HS-27A (cell line): ENCODE results near the gene KCNS3.
A peak's percentile ranks its signal among the peaks of the same experiment; 100 is the strongest.

Source experiments
- DNase-seq: peaks from one replicate; pipeline ENCODE4 v3.0.0-alpha.2; 2012; ENCODE audit warnings: low read depth, missing footprints

Gene KCNS3, protein sequence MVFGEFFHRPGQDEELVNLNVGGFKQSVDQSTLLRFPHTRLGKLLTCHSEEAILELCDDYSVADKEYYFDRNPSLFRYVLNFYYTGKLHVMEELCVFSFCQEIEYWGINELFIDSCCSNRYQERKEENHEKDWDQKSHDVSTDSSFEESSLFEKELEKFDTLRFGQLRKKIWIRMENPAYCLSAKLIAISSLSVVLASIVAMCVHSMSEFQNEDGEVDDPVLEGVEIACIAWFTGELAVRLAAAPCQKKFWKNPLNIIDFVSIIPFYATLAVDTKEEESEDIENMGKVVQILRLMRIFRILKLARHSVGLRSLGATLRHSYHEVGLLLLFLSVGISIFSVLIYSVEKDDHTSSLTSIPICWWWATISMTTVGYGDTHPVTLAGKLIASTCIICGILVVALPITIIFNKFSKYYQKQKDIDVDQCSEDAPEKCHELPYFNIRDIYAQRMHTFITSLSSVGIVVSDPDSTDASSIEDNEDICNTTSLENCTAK

DNA sequence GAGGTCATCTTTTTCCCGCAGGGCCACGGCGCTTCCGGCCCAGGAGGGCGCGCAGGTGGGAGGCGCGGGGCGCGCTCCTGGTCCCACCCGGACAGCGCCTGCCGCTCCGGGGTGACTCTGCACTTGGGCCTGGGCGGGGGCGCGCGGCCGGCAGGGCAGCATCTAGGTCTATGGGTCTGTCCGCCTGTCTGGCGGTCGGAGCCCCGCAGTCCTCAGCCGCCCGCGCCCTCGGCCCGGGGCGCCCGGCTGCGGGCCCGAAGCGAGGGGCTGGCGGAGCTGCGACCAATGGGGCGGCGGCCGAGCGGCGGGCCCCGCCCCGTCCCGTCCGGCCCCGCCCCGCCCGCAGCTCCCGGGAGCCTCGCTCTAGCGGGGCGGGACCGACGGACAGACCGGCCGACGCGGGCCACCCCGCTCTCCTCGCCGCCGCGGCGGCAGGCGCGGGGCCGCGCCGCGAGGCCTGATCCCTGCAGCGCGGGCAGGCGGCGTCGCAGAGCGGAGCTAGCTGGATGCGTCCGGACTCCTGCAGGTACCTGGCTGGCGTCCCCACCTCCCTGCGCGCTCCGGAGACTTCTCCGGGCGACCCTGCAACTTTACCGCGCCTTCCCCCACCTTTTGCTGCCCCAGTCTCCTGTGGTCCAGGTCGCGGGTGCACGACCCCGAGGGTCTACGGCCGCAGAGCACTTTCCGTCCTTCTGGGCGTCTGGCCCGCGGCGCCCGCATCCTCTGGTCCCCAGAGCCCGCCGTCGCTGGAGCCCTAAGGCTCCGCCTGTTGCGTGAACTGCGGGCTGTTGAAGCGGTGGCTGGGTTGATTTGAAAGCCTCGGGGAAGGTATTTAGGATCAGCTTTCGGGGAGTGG lies at the start of gene KCNS3:
Gene KCNS3 (plus strand): TSS at position 387 of the 856 bp plus-strand sequence. CDS start 52,342 bp downstream, outside the sequence.
- no peak for DNase-seq

DNA sequence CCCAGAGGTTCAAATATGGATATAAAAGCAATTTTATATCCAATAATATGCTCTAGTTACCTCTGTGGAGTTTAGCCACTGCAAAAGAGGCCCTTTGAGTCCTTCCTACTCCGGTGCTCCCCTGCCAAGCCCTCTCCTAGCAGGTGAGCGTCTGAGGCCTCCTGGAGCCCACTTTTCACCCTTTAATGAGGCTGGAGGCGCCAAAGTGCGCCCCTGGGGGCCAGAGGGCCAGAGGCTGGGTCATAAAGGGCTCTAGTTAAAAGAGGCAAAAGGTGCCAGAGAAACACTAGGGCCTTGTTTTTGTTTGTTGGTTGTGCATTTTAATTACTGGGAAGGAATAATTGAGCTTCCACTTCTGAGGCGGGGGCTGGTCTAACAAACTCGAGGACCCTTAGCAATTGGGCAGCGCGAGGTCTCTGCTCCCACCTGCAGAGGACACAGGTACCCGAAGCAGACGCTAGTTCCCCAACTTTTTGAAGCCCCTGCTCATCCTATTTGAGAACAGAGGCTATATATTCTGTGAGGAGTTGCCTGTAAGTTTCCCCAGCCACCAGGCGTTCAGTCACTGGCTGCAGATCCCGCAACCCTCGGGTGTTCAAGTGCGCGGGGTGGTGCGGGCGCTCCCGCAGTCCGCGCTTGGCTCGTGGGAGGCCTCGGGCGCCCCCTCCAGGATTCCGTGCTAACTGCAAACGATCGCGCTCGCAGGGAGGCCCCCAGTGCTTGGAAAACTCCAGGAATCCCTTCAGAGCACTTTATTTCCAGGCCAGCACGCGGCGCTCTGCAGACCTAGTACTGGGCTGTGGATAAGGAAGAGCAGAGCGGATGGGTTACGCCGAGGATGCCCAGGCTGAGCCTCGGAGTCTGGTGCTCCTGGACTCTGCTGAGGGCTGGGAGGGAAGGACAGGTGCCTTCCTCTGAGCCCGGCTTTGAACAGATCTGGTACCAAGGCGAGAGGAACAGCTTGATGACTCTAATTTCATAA lies 48.1 kb upstream of the KCNS3 start:
- DNase-seq: peak; percentile 53

GRCh38 chr2:17835516-17835915 lies 43.0 kb upstream of the KCNS3 start:
- no peak for DNase-seq

GRCh38 chr2:17839959-17840358 lies 38.5 kb upstream of the KCNS3 start:
- DNase-seq: no peak

GRCh38 chr2:17843457-17843856 lies 35.0 kb upstream of the KCNS3 start:
- DNase-seq: no peak

- DNase-seq: no peak
Measured at GRCh38 chr2:17845806-17846205, 32.7 kb upstream of the KCNS3 start.

GRCh38 chr2:17846676-17847075 lies 31.8 kb upstream of the KCNS3 start:
- DNase-seq: no peak

DNA sequence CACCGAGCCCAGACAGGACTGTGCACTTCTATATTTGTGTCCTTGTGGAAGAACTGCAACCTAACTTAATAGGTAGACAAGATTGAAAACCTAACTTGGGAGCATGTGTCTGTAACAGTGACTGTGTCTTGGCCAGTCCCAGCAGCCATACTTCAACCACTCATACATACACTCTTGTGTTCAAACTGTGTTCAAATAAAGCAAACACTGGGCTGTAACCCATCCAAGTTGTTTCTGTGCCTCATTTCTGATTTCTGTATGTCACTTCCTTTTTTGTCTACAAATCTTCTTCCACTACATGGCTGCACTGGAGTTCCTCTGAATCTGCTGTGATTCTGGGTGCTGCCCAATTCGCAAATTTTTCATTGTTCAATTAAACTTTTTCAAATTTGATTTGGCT lies 31.2 kb upstream of the KCNS3 start:
- no peak for DNase-seq

- no peak for DNase-seq
Measured at GRCh38 chr2:17849275-17849674, 29.2 kb upstream of the KCNS3 start.

GRCh38 chr2:17850151-17850550 lies 28.3 kb upstream of the KCNS3 start:
- DNase-seq: no peak

GRCh38 chr2:17851731-17852585 lies 26.5 kb upstream of the KCNS3 start:
- DNase-seq: peak; percentile 36

- DNase-seq: no peak
Measured at GRCh38 chr2:17853799-17854198, 24.7 kb upstream of the KCNS3 start.

GRCh38 chr2:17857021-17857420 lies 21.4 kb upstream of the KCNS3 start:
- no peak for DNase-seq

GRCh38 chr2:17858064-17858463 lies 20.4 kb upstream of the KCNS3 start:
- DNase-seq: no peak

DNA sequence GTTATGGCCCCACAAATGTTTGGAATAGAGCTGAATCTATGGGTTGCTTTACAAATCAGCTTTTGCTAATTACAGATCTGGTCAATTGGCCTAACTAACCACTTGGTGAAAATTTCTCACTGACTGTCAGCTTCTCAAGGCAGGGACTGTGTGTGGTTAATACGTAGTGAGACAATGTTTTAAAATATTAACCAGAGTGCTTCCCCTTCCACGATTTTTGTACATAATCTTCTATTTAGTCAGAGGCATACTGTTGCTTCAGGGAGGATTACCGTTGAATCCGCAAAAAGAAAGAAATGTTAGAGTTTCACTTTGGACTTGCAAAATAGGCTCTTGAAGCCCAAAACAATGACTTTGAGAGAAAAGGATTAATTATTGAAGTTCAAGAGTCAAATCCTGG lies 14.9 kb upstream of the KCNS3 start:
- no peak for DNase-seq

DNA sequence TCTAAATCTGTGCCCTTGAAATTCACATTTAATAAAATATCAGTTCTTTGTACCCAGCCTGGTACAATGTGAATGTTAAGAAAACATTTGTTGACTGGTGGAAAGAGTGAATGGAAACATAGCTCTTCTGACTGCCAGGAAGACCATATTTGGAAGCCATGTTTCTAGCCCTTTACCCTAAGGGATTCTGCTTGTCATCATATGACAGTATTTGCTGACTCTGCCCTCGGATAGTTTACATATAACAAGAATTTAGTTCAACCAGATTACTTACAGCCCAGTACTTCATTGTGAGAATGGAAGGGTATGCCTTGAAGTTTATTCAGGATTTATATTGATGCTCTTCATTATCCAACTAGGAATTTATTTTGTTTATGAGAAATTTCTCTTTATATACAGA lies 13.8 kb upstream of the KCNS3 start:
- DNase-seq: no peak

GRCh38 chr2:17867133-17867532 lies 11.3 kb upstream of the KCNS3 start:
- no peak for DNase-seq

DNA sequence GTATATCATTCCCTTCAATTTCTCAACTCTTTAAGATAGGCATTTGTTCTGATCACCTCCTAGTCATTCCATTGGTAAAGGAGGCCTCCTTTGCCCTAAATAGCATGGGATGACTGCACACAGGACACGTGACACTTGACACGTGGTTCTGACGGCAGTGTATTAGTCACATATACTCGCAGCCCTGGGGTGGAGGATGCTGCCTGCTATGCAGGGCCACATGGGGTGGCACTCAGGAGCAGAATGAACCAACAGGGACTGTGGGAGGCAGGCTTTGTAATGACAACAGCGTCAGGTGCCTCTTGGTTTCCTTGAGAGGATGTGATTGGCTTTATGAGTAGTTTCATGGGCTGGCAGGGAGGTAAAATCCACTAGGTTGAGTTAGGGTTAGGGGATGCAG lies 9.3 kb upstream of the KCNS3 start:
- DNase-seq: no peak

DNA sequence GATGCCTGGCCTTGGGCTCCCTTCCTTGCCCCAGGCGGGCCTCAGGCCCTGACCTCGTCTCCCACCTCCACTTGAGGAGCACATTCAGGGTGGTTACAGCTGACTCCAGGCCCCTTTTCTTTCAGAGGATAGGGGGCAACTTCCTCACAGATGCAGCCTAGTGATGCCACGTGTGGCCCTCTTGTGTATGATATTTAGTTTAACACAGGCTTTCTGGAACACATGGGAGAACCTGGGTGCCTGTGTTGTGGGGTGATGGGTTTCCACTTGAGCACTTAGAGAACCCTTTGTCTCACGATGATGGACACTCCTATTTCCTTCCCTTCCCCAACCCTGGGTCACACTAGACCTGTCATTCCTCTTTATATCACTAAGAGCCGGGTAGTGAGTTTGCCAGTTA lies 6.8 kb upstream of the KCNS3 start:
- no peak for DNase-seq

DNA sequence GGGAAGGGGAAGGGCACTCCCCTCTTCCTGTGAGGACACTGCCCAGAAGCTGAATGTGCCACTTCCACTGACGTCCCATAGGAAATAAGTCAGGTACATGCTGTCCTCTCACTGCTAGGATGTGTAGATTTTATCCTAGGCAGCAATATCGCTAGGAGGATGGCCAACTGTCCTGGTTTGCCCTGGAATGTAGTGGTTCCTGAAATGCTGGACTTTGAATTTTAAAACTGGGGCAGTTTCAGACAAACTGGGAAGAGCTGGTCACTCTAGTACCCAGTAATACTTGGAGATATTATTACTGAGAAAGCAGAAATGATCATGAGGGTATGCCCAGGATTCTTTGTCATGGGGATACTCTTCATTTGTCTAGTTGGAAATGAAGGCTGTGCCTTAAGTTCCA lies 5.4 kb upstream of the KCNS3 start:
- DNase-seq: no peak

GRCh38 chr2:17876590-17876989 lies 1.9 kb upstream of the KCNS3 start:
- DNase-seq: no peak
